MG63 (cell line): ENCODE results near the gene SPAG4. TPM values are rescaled to one million over a fixed set of nuclear protein-coding genes. Genes with fewer than 3 reads are reported as not detected.

Experiments
- DNase-seq: peaks from one replicate; pipeline ENCODE4 v3.0.0-alpha.2; 2020
- H3K27me3 ChIP-seq: fragments of 250-450 bp; sonication (Bioruptor Pico); 2 replicates; pipeline ENCODE4 v1.5.1; 2020; ENCODE audit warnings: mild to moderate bottlenecking, moderate library complexity
- H3K36me3 ChIP-seq: fragments of 250-450 bp; sonication (Bioruptor Pico); 2 replicates; pipeline ENCODE4 v1.5.1; 2020; ENCODE audit warnings: mild to moderate bottlenecking, moderate library complexity
- H3K4me3 ChIP-seq: fragments of 250-450 bp; sonication (Bioruptor Pico); 2 replicates; pipeline ENCODE4 v1.5.1; 2020; ENCODE audit warnings: mild to moderate bottlenecking, moderate library complexity
- H3K9me3 ChIP-seq: fragments of 250-450 bp; sonication (Bioruptor Pico); 2 replicates; pipeline ENCODE4 v1.5.1; 2020; ENCODE audit warnings: mild to moderate bottlenecking, moderate library complexity
- total RNA-seq: library from RNA; depleted of rRNA; stranded (reverse); fragments of >200 nt; shearing (Covaris generic); gene quantifications from 2 replicates; pipeline ENCODE4 v1.2.3, GENCODE V29; 2014; ENCODE audit warnings: low replicate concordance; rRNA removed

The SPAG4 gene, protein sequence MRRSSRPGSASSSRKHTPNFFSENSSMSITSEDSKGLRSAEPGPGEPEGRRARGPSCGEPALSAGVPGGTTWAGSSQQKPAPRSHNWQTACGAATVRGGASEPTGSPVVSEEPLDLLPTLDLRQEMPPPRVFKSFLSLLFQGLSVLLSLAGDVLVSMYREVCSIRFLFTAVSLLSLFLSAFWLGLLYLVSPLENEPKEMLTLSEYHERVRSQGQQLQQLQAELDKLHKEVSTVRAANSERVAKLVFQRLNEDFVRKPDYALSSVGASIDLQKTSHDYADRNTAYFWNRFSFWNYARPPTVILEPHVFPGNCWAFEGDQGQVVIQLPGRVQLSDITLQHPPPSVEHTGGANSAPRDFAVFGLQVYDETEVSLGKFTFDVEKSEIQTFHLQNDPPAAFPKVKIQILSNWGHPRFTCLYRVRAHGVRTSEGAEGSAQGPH
- 0.47 and 1.4 TPM in 2 replicates for total RNA-seq

GRCh38 chr20:35615667-35616464, at the start of gene SPAG4:
Gene SPAG4, plus strand, starts transcription at chr20:35615829. Its CDS starts 175 bp downstream, at chr20:35616004.
- Histone ChIP-seq H3K36me3 (no peaks in the 10 kb centered on the region; the same call in 1 of the 2 replicates), H3K27me3 (no peaks in the 10 kb centered on the region), H3K9me3 (no peaks in the 10 kb centered on the region), H3K4me3 (peak within 1 kb of the TSS; percentile 46)
- DNase-seq, result peak; percentile 99

GRCh38 chr20:35568645-35569044, 47.0 kb upstream of the SPAG4 start:
- no peak for DNase-seq
- Histone ChIP-seq H3K4me3 (no peak overlapping the region), H3K36me3 (no peaks in the 10 kb centered on the region), H3K9me3 (peaks cover 5% of the 10 kb centered on the region), H3K27me3 (peaks cover 3% of the 10 kb centered on the region; the same call in 1 of the 2 replicates)

- no peak for DNase-seq
- Histone ChIP-seq H3K36me3 (no peaks in the 10 kb centered on the region), H3K27me3 (peaks cover 7% of the 10 kb centered on the region; the same call in 1 of the 2 replicates), H3K9me3 (peaks cover 5% of the 10 kb centered on the region), H3K4me3 (no peak overlapping the region)
Observed at GRCh38 chr20:35571555-35571954, 44.1 kb upstream of the SPAG4 start.

DNA sequence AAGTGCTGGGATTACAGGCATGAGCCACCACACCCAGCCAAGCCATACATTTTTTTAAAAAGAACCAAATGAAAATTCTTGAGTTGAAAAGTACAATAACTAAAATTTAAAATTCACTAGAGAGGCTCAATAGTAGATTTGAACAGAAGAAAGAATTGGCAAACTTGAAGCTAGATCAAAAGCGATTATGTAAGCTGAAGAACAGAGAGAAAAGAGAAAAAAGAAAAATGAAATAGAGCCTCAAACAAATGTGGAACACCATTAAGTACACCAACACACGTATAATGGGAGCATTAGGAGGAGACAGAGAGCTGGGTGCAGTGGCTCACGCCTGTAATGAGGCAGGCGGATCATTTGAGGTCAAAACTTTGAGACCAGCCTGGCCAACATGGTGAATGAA, 42.8 kb upstream of the SPAG4 start:
- no peaks in the 10 kb centered on the region for H3K36me3 ChIP-seq
- 0 out of 2 replicates have a peak, but pooled peaks cover 4% of the 10 kb centered on the region for H3K27me3 ChIP-seq
- peaks cover 5% of the 10 kb centered on the region for H3K9me3 ChIP-seq
- DNase-seq, result no peak
- H3K4me3 ChIP-seq, result no peak overlapping the region

- Histone ChIP-seq H3K36me3 (no peaks in the 10 kb centered on the region), H3K9me3 (peaks cover 5% of the 10 kb centered on the region), H3K27me3 (0 out of 2 replicates have a peak, but pooled peaks cover 4% of the 10 kb centered on the region)
Observed at GRCh38 chr20:35575958-35576357, 39.7 kb upstream of the SPAG4 start.

DNA sequence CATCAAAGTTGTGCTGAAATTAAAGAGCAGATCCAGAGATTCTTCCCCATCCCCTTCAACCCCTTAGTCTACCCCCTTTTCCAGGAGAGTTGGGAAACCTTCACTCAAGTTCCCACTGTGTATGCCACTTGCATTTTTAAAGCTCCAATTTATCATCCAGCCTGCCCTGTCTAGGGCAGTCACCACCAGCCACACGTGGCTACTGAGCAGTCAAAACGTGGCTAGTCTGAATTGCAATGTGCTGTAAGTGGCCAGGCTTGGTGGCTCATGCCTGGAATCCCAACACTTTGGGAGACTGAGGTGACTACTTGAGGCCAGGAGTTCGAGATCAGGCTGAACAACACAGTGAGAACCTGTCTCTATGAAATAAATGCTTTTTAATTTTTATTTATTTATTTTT, 38.8 kb upstream of the SPAG4 start:
- DNase-seq, result no peak
- Histone ChIP-seq H3K4me3 (no peak overlapping the region), H3K9me3 (peaks cover 9% of the 10 kb centered on the region), H3K27me3 (0 out of 2 replicates have a peak, but pooled peaks cover 4% of the 10 kb centered on the region), H3K36me3 (no peaks in the 10 kb centered on the region)

More at GRCh38 chr20:35575958-35576357, 39.7 kb upstream of the SPAG4 start:
- DNase-seq, result no peak
- H3K4me3 ChIP-seq, result no peak overlapping the region

DNA sequence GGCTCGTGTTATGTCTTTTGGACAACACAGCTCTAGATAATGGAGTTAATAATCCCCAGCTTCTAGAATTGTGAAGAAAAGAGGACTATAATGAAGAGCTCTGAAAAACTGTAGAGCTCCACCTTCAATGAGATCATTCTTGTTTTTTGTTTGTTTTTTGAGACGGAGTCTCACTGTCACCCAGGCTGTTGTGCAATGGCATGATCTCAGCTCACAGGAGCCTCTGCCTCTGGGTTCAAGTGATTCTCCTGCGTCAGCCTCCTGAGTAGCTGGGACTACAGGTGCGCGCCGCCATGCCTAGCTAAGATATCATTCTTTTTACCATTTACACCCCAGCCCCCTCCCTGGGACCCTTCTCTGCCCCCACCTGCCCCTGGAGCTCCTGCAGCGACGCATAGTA, 37.2 kb upstream of the SPAG4 start:
- H3K27me3 ChIP-seq, result 0 out of 2 replicates have a peak, but pooled peaks cover 4% of the 10 kb centered on the region
- peaks cover 4% of the 10 kb centered on the region; the same call in 1 of the 2 replicates for H3K9me3 ChIP-seq
- no peaks in the 10 kb centered on the region for H3K36me3 ChIP-seq
- DNase-seq, result no peak
- no peak overlapping the region for H3K4me3 ChIP-seq

DNA sequence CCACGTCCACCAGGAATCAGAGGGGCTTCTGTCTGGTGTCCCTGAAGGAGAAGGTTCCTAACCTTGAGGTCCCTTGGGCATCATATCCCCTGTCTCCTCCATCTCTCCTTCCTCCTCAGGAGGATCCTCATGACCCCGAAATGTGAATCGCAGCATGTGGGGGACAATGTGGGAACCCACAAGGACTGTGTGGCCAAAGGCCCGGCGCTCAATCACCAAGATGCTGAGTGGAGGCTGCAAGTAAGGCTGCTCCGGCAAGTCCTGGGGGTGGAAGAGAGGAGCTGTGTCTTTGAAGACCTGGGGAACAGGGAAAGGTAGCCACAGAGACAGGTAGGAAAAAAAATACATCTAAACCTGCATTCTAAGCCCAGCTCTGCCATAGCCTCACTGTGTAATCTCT, 36.4 kb upstream of the SPAG4 start:
- Histone ChIP-seq H3K27me3 (0 out of 2 replicates have a peak, but pooled peaks cover 4% of the 10 kb centered on the region), H3K4me3 (no peak overlapping the region), H3K36me3 (no peaks in the 10 kb centered on the region), H3K9me3 (peaks cover 4% of the 10 kb centered on the region; the same call in 1 of the 2 replicates)
- DNase-seq, result no peak

GRCh38 chr20:35582131-35582530, 33.5 kb upstream of the SPAG4 start:
- Histone ChIP-seq H3K27me3 (no peaks in the 10 kb centered on the region), H3K4me3 (no peak overlapping the region), H3K36me3 (no peaks in the 10 kb centered on the region), H3K9me3 (peaks cover 4% of the 10 kb centered on the region; the same call in 1 of the 2 replicates)
- DNase-seq, result no peak

- Histone ChIP-seq H3K36me3 (no peaks in the 10 kb centered on the region), H3K27me3 (no peaks in the 10 kb centered on the region), H3K9me3 (peaks cover 4% of the 10 kb centered on the region; the same call in 1 of the 2 replicates), H3K4me3 (no peak overlapping the region)
- no peak for DNase-seq
Observed at GRCh38 chr20:35582741-35583404, 32.8 kb upstream of the SPAG4 start.

GRCh38 chr20:35583636-35584560, 31.7 kb upstream of the SPAG4 start:
- H3K36me3 ChIP-seq, result no peaks in the 10 kb centered on the region
- no peak for DNase-seq

GRCh38 chr20:35586751-35587425, 28.7 kb upstream of the SPAG4 start:
- Histone ChIP-seq H3K27me3 (no peaks in the 10 kb centered on the region), H3K9me3 (no peaks in the 10 kb centered on the region), H3K4me3 (no peak overlapping the region), H3K36me3 (no peaks in the 10 kb centered on the region)
- DNase-seq, result no peak

More at GRCh38 chr20:35583636-35584560, 31.7 kb upstream of the SPAG4 start:
- H3K9me3 ChIP-seq, result peaks cover 4% of the 10 kb centered on the region; the same call in 1 of the 2 replicates
- H3K27me3 ChIP-seq, result no peaks in the 10 kb centered on the region
- no peak overlapping the region for H3K4me3 ChIP-seq

GRCh38 chr20:35587436-35587835, 28.2 kb upstream of the SPAG4 start:
- Histone ChIP-seq H3K36me3 (no peaks in the 10 kb centered on the region), H3K27me3 (no peaks in the 10 kb centered on the region), H3K4me3 (no peak overlapping the region), H3K9me3 (no peaks in the 10 kb centered on the region)
- no peak for DNase-seq

DNA sequence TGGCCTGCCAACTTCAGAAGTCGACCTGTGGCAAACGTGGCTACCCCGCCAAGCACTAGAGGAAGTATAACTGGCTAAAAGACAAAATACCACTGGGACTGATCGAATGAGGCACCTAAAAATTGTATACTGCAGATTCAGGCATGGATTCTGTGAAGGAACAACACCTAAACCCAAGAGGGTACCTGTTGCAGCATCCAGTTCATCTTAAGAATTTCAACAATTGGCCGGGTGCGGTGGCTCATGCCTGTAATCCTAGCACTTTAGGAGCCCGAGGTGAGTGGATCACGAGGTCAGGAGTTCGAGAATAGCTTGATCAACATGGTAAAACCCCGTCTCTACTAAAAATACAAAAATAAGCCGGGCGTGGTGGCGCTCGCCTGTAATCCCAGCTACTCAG, 27.2 kb upstream of the SPAG4 start:
- Histone ChIP-seq H3K4me3 (no peak overlapping the region), H3K27me3 (no peaks in the 10 kb centered on the region), H3K36me3 (no peaks in the 10 kb centered on the region), H3K9me3 (no peaks in the 10 kb centered on the region)
- DNase-seq, result no peak

- H3K9me3 ChIP-seq, result no peaks in the 10 kb centered on the region
- no peaks in the 10 kb centered on the region for H3K27me3 ChIP-seq
- H3K36me3 ChIP-seq, result no peaks in the 10 kb centered on the region
- H3K4me3 ChIP-seq, result no peak overlapping the region
- DNase-seq, result no peak
Observed at GRCh38 chr20:35592339-35592974, 23.2 kb upstream of the SPAG4 start.
